OCI-M2 (cell line): ENCODE measurements around the gene TSSK6.

Experiments used
- DNase-seq: peaks from one replicate; lab custom pipeline; 2025; ENCODE audit not compliant: unreplicated experiment; lab: John Stamatoyannopoulos, UW

TSSK6 gene

DNA sequence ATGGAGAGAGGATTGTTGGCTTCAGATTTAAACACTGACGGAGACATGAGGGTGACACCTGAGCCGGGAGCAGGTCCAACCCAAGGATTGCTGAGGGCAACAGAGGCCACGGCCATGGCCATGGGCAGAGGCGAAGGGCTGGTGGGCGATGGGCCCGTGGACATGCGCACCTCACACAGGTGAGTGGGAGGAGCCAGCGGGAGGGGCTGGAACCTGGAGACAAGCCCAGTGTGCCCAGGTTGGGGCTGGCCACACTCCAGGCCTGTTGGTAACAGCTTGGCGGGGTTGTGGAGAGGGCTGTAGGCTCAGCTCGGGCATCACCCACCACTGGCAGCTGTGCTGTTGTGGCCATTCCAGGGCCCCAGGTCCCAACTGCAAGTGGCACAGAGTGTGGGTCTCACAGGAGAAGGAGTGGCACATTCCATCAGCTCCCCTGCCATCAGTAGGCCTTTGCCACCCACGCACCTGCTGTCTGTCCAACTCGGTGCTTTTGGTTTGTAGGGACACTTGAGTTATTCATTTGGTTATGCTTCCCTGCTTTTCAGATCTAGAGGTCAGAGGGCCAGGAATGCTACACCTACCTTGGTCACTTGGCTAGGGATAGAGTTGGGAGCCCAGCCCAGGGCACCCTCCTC is 49.8 kb downstream of the TSSK6 start:
- DNase-seq, result no peak

GRCh38 chr19:19464339-19465098 is 50.8 kb downstream of the TSSK6 start:
- DNase-seq, result no peak
